Measurements from ENCODE around the gene FHL5. TPM values are rescaled to one million over a fixed set of nuclear protein-coding genes. Genes with fewer than 3 reads are reported as not detected.
A peak's percentile ranks its signal among the peaks of the same experiment; 100 is the strongest.

The FHL5 gene
- total RNA-seq, 4 donors from 2014 or later, result 11.6 to 24.8 (median 18.1) TPM

DNA sequence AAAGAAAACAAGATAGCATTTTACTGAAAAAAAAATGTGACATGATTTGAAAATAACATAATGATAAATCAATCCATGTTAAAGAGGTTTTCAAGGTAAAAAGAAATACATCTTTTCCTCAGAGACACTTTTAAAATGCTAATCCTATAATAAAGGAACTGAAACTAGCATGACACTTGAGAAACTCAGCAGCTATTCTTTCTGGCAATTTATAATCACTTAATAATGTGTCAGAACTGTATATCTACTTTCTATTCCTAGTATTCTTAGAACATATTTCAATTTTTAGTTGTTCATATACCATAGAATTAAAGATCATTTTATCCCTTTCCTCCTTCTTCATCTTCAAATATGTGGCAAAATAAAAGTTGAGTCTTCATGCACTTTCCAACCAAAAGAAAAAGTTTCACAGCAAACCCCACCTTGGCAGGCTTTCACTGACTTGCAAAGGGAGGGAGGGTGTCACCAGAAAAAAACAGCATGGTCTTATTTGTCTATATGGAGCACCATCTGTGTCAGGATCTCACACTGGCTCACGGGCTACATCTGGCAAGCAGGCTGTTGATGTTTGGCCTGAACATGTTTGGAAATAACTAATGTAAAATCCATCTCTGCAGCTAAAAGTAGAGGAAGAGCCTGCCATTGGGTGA, 48.5 kb downstream of the FHL5 start:
- no peak for ATAC-seq
- DNase-seq, result no peak
- Histone ChIP-seq H3K27ac (no peak overlapping the region), H3K4me1 (no peaks in the 10 kb centered on the region), H3K36me3 (no peaks in the 10 kb centered on the region), H3K27me3 (no peaks in the 10 kb centered on the region), H3K9me3 (no peaks in the 10 kb centered on the region), H3K4me3 (no peak overlapping the region)
- in situ Hi-C loops (cut with MboI; ENCODE audit: low sequenced_read_pairs in 4 of 4), result no loop called here
- TF ChIP-seq POLR2A (IDR thresholded peaks at IDR 0.05), result no peak
- intact Hi-C loops (cut with DNase I; ENCODE audit: low total_unique reads), result no loop called here

DNA sequence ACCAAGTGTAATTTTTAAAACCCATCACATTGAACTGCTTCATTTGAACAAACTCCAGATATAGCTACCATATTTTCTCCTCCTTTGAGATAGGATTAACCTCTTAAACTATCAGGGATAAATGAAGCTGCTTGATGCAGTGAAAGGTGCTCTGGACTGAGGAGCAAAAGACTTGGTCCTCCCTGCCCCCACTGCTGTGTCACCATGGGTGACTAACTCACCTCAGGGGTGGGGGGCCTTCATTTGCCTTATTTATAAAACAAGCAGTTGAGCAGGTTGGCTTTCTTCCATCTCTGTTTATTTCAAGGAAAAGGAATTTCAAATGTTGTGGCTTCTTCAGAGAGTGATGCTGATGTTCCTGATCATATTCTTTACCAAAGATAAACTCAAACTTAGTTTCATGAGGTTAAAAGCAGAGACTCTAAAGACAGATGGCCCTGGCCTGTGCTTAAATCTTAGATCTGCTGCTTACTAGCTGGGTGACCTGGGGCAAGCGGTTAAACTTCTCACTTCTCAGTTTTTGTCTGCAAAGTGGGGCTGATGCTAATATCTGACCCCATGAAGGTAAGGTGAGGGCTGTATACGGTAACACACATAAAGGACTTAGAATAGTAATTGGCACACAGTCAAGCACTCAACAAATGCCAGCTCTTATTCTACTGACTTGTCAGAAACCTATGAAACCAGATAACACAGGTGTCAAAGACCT, 50.5 kb downstream of the FHL5 start:
- no peaks in the 10 kb centered on the region for H3K4me1 ChIP-seq
- no peak overlapping the region for H3K4me3 ChIP-seq
- TF ChIP-seq CTCF (IDR thresholded peaks at IDR 0.05 in 4 of 5, conservative IDR thresholded peaks at IDR 0.05 in 1 of 5) (no peak), POLR2A (IDR thresholded peaks at IDR 0.05) (no peak)
- no peak overlapping the region for H3K27ac ChIP-seq
- ATAC-seq (no peak), DNase-seq (no peak)
- no peaks in the 10 kb centered on the region for H3K27me3 ChIP-seq
- intact Hi-C loops (cut with DNase I; ENCODE audit: low total_unique reads) (no loop called here), in situ Hi-C loops (cut with MboI; ENCODE audit: low sequenced_read_pairs in 4 of 4) (no loop called here)
- H3K9me3 ChIP-seq, result no peaks in the 10 kb centered on the region
- H3K36me3 ChIP-seq, result no peaks in the 10 kb centered on the region

DNA sequence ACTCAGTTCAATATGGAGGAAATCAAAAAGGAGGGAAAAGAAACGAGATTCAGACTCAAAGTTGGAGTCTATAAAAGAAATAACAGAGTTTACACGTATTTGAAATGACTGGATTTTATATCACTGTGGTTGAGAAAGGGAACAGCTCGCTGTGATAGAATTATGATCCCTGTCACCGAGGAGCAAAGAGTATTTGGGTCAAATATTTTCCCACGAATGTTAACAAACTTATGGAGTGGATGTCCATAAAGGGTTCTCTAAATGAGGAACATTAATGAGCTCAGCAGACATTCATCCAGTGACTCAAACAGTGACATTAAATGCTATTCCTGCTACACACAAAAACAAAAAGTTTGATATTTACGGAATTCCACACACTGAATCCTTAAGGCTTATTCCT, 57.9 kb downstream of the FHL5 start:
- TF ChIP-seq CTCF (IDR thresholded peaks at IDR 0.05 in 4 of 5, conservative IDR thresholded peaks at IDR 0.05 in 1 of 5) (no peak), POLR2A (IDR thresholded peaks at IDR 0.05) (no peak)
- no peak overlapping the region for H3K4me3 ChIP-seq
- ATAC-seq (no peak), DNase-seq (no peak)
- no peaks in the 10 kb centered on the region for H3K36me3 ChIP-seq
- no peaks in the 10 kb centered on the region for H3K4me1 ChIP-seq
- intact Hi-C loops (cut with DNase I; ENCODE audit: low total_unique reads), result no loop called here
- H3K9me3 ChIP-seq, result no peaks in the 10 kb centered on the region
- peak overlapping the region in 3 of 4 donors; percentile 11 to 56 (median 22) for H3K27ac ChIP-seq
- in situ Hi-C loops (cut with MboI; ENCODE audit: low sequenced_read_pairs in 4 of 4), result no loop called here
- no peaks in the 10 kb centered on the region for H3K27me3 ChIP-seq

DNA sequence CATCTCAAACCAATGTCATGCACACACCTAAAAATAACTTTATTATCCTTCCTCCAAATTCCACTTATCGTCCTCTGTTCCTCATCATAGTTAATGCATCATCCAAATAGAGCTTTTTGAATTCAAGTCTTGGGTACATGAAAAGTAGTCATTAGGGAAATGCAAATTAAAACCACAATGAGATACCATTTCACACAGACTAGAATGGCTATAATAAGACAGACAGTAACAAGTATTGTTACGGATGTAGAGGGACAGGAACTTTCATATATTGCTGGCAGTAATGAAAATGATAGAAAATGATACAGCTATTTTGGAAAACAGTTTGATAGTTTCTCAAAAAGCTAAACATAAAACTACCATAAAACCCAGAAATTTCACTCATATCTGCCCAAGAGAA, 59.1 kb downstream of the FHL5 start:
- intact Hi-C loops (cut with DNase I; ENCODE audit: low total_unique reads), result no loop called here
- Histone ChIP-seq H3K4me1 (no peaks in the 10 kb centered on the region), H3K9me3 (no peaks in the 10 kb centered on the region), H3K27ac (peak overlapping the region in 1 of 4 donors; percentile 21), H3K27me3 (no peaks in the 10 kb centered on the region), H3K36me3 (no peaks in the 10 kb centered on the region), H3K4me3 (no peak overlapping the region)
- ATAC-seq (no peak), DNase-seq (no peak)
- no peak for TF ChIP-seq CTCF (IDR thresholded peaks at IDR 0.05 in 4 of 5, conservative IDR thresholded peaks at IDR 0.05 in 1 of 5)
- TF ChIP-seq POLR2A (IDR thresholded peaks at IDR 0.05), result no peak
- in situ Hi-C loops (cut with MboI; ENCODE audit: low sequenced_read_pairs in 4 of 4), result no loop called here

DNA sequence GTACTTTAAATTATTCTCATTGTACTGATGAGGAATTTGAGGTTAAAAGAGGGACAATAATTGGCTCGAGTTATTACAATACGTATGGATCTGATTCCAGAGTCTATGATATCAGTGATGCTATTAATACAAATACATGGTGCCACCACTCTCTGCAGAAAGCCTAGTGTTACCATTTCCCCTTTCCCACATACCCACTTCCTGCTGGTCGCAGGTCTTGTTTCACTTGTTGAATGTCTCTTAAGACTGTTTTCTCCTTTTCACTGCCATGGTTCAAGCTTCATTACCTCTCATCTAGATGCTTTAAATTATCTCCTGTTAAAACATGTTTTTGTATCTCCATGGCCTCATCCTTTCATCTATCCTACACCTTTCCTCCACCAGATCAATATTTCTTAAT, 62.0 kb downstream of the FHL5 start:
- no peak for ATAC-seq
- intact Hi-C loops (cut with DNase I; ENCODE audit: low total_unique reads) (no loop called here), in situ Hi-C loops (cut with MboI; ENCODE audit: low sequenced_read_pairs in 4 of 4) (loop anchor here in 1 of 4 donors (25.0 kb wide), 1 partner anchor 437 kb away; no protein-coding TSS in a partner anchor)

More for the DNA sequence above, 62.0 kb downstream of the FHL5 start:
- no peak overlapping the region for H3K27ac ChIP-seq
- no peaks in the 10 kb centered on the region for H3K27me3 ChIP-seq
- DNase-seq, result no peak
- TF ChIP-seq POLR2A (IDR thresholded peaks at IDR 0.05) (no peak), CTCF (IDR thresholded peaks at IDR 0.05 in 4 of 5, conservative IDR thresholded peaks at IDR 0.05 in 1 of 5) (no peak)
- H3K4me1 ChIP-seq, result no peaks in the 10 kb centered on the region
- no peaks in the 10 kb centered on the region for H3K9me3 ChIP-seq
- no peaks in the 10 kb centered on the region for H3K36me3 ChIP-seq
- H3K4me3 ChIP-seq, result no peak overlapping the region
